Esophagus (tissue), 2 donors: ENCODE data around the gene ACP7. TPM values are rescaled to one million over a fixed set of nuclear protein-coding genes. Genes with fewer than 3 reads are reported as not detected.

Experiments
- H3K27ac ChIP-seq, 2 donors: one replicate each; pipeline ENCODE4 v1.5.1; 2013; ENCODE audit warnings: low read depth in 2 of 2, mild to moderate bottlenecking in 2 of 2, inconsistent platforms in 1 of 2, low read length in 1 of 2, moderate library complexity in 1 of 2
- H3K27me3 ChIP-seq, 2 donors: one replicate each; pipeline ENCODE4 v1.6.1; 2013; ENCODE audit warnings: low read length in 2 of 2, control low read depth in 1 of 2, mild to moderate bottlenecking in 1 of 2; ENCODE audit not compliant: insufficient read depth in 2 of 2, control insufficient read depth in 1 of 2
- H3K36me3 ChIP-seq, 2 donors: one replicate each; pipeline ENCODE4 v1.6.1; 2013; ENCODE audit warnings: low read length in 1 of 2; ENCODE audit not compliant: control insufficient read depth in 2 of 2, insufficient read depth in 2 of 2
- H3K4me1 ChIP-seq, 2 donors: one replicate each; pipeline ENCODE4 v1.6.1; 2013; ENCODE audit warnings: low read length in 1 of 2; ENCODE audit not compliant: control insufficient read depth in 2 of 2, insufficient read depth in 2 of 2
- H3K4me3 ChIP-seq, 2 donors: one replicate each; pipeline ENCODE4 v1.5.1; 2013; ENCODE audit warnings: low read length in 2 of 2, mild to moderate bottlenecking in 2 of 2, low read depth in 1 of 2, moderate library complexity in 1 of 2
- H3K9me3 ChIP-seq, 2 donors: one replicate each; pipeline ENCODE4 v1.6.1; 2013; ENCODE audit warnings: mild to moderate bottlenecking in 2 of 2, low read depth in 1 of 2, low read length in 1 of 2, moderate library complexity in 1 of 2; ENCODE audit not compliant: control insufficient read depth in 2 of 2, insufficient read depth in 1 of 2
- WGBS, 2 donors: extraction: QIAGEN DNeasy Blood & Tissue Kit; methylation state at CpG; one replicate each; pipeline ENCODE4 v1.1.7; 2013; 5-methylcytosine and 5-hydroxymethylcytosine counted together
- polyA plus RNA-seq, 2 donors: library from polyadenylated mRNA; stranded (reverse); fragments of 200-250 nt; gene quantifications; one replicate each; pipeline ENCODE4 v1.2.3, GENCODE V29; 2013
- donor health status: healthy with polysubstance abuse.
- donor health status: Bipolar disorder and iron deficiency.

Gene ACP7, protein sequence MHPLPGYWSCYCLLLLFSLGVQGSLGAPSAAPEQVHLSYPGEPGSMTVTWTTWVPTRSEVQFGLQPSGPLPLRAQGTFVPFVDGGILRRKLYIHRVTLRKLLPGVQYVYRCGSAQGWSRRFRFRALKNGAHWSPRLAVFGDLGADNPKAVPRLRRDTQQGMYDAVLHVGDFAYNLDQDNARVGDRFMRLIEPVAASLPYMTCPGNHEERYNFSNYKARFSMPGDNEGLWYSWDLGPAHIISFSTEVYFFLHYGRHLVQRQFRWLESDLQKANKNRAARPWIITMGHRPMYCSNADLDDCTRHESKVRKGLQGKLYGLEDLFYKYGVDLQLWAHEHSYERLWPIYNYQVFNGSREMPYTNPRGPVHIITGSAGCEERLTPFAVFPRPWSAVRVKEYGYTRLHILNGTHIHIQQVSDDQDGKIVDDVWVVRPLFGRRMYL
- 1 to 10 TPM in 1 of 2 donors, under 1 TPM in 1; 0.32 to 1.6 TPM for polyA plus RNA-seq

GRCh38 chr19:39083983-39084731 lies at the start of gene ACP7:
ACP7 (plus strand) TSS chr19:39084368; CDS start chr19:39085270, 902 bp downstream.
- Histone ChIP-seq H3K36me3 (no peaks in the 10 kb centered on the region), H3K4me3 (peak within 1 kb of the TSS; percentile 25 to 31), H3K27ac (no peak within 1 kb of the TSS), H3K4me1 (peaks cover 0 to 8% of the 10 kb centered on the region in 2 donors), H3K27me3 (no peaks in the 10 kb centered on the region), H3K9me3 (no peaks in the 10 kb centered on the region)
- 7% methylated on average over 39 to 54 of the region's 54 CpGs for WGBS, 2 donors

GRCh38 chr19:39036581-39036980 lies 47.6 kb upstream of the ACP7 start:
- H3K27ac ChIP-seq = no peak overlapping the region
- H3K4me3 ChIP-seq = no peak overlapping the region
- no peaks in the 10 kb centered on the region for H3K9me3 ChIP-seq

GRCh38 chr19:39037194-39037593 lies 47.0 kb upstream of the ACP7 start:
- Histone ChIP-seq H3K4me3 (no peak overlapping the region), H3K4me1 (no peaks in the 10 kb centered on the region), H3K27me3 (no peaks in the 10 kb centered on the region), H3K36me3 (no peaks in the 10 kb centered on the region), H3K9me3 (no peaks in the 10 kb centered on the region), H3K27ac (no peak overlapping the region)
- 46 to 52% methylated on average over 2 of the region's 2 CpGs for WGBS, 2 donors

More at GRCh38 chr19:39036581-39036980, 47.6 kb upstream of the ACP7 start:
- H3K36me3 ChIP-seq = no peaks in the 10 kb centered on the region
- no peaks in the 10 kb centered on the region for H3K27me3 ChIP-seq
- H3K4me1 ChIP-seq = no peaks in the 10 kb centered on the region

GRCh38 chr19:39038098-39038497 lies 46.1 kb upstream of the ACP7 start:
- Histone ChIP-seq H3K27me3 (no peaks in the 10 kb centered on the region), H3K36me3 (no peaks in the 10 kb centered on the region), H3K9me3 (no peaks in the 10 kb centered on the region), H3K27ac (no peak overlapping the region), H3K4me1 (no peaks in the 10 kb centered on the region), H3K4me3 (no peak overlapping the region)
- WGBS, 2 donors = 9 to 14% methylated on average over 9 of the region's 9 CpGs

- H3K4me1 ChIP-seq = no peaks in the 10 kb centered on the region
- H3K27ac ChIP-seq = peak overlapping the region in 1 of 2 donors; percentile 40
- H3K9me3 ChIP-seq = no peaks in the 10 kb centered on the region
- no peaks in the 10 kb centered on the region for H3K36me3 ChIP-seq
- H3K27me3 ChIP-seq = no peaks in the 10 kb centered on the region
- no peak overlapping the region for H3K4me3 ChIP-seq
- 80 to 81% methylated on average over 6 of the region's 6 CpGs for WGBS, 2 donors
These were observed 38.7 kb upstream of the ACP7 start for GRCh38 chr19:39045506-39045905.

DNA sequence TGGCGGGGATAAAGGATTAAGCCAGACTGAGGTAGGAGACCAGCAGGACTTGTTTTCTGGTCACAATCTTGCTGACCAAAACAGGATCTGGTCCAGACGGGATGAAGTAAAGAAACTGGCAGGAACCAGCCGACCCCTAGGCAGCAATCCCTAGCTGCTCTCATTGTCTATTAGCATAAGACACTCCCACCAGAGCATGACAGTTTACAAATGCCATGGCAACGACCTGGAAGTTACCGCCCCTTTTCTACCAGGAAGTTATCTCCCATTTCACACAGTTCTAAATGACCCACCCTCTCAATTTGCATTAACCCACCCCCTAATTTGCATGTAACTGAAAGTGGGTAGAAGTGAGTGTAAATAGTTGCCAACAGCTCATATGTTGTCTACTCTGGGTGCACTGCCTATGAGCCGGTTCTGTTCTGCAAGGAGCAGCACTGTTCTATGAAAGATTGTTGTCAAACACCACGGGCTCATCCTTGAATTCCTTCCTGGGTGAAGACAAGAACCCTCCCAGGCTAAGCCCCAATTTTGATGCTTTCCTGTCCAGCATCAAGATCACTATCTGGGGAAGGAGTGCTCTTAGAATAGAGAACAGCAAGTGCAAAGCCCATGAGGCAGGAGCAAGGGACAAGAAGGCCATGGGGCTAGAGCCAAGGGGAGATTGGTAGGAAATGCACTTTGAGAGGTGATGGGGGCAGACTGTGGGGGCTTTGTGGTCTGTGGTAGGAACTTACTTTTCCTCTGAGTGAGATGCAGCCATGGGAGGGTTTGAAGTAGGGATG lies 37.9 kb upstream of the ACP7 start:
- Histone ChIP-seq H3K27ac (no peak overlapping the region), H3K4me1 (no peaks in the 10 kb centered on the region), H3K36me3 (no peaks in the 10 kb centered on the region), H3K4me3 (no peak overlapping the region), H3K9me3 (no peaks in the 10 kb centered on the region), H3K27me3 (no peaks in the 10 kb centered on the region)
- 65 to 74% methylated on average over 7 of the region's 7 CpGs for WGBS, 2 donors

DNA sequence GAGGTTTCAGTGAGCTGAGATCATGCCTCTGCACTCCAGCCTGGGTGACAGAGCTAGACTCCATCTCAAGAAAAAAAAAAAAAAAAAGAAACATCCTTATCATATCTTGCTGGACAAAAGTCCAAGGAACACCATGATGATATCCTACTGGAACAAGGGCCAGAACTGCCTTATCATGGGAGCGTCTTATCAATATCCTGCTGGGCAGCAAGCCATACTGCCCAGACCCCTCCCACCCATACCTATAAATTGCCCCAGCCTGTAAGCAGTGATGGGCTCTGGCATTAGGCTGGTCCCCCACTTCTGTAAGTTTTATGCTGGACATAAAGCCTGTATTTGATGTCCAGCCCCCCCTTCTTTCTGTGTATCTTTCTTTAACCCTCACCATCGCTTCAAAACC lies 37.1 kb upstream of the ACP7 start:
- Histone ChIP-seq H3K36me3 (no peaks in the 10 kb centered on the region), H3K4me1 (no peaks in the 10 kb centered on the region), H3K27ac (no peak overlapping the region), H3K4me3 (no peak overlapping the region), H3K27me3 (no peaks in the 10 kb centered on the region), H3K9me3 (no peaks in the 10 kb centered on the region)
- WGBS, 2 donors = 65% methylated on average over 2 of the region's 2 CpGs

GRCh38 chr19:39052243-39052746 lies 31.9 kb upstream of the ACP7 start:
- Histone ChIP-seq H3K4me1 (no peaks in the 10 kb centered on the region), H3K27ac (no peak overlapping the region)

DNA sequence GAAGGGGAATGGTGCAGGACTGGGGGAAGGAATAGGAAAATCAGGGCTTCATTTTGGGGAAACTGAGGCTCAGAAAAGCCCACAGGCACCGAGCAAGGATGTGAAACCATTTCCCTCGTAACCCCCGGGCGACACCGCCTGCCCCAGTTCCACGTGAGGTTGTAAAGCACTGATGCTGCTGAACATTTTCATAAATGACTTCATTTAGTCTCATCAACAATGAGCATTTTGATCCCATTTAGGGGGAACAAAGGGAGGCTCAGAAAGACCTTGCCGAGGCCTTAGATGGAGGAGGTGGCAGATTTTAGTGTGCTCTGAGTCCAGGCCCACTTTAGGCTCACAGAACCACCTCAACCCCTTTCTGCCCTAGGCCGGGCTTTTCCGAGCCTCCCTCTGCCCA lies 31.3 kb upstream of the ACP7 start:
- Histone ChIP-seq H3K4me1 (no peaks in the 10 kb centered on the region), H3K9me3 (no peaks in the 10 kb centered on the region), H3K27me3 (no peaks in the 10 kb centered on the region), H3K27ac (no peak overlapping the region), H3K36me3 (no peaks in the 10 kb centered on the region), H3K4me3 (no peak overlapping the region)
- 79 to 80% methylated on average over 9 of the region's 9 CpGs for WGBS, 2 donors

More at GRCh38 chr19:39052243-39052746, 31.9 kb upstream of the ACP7 start:
- H3K9me3 ChIP-seq = no peaks in the 10 kb centered on the region
- no peaks in the 10 kb centered on the region for H3K36me3 ChIP-seq
- 22% methylated on average over 10 of the region's 10 CpGs for WGBS, 2 donors
- no peaks in the 10 kb centered on the region for H3K27me3 ChIP-seq
- no peak overlapping the region for H3K4me3 ChIP-seq
